ENCODE results near the gene WDFY4.

The WDFY4 gene

DNA sequence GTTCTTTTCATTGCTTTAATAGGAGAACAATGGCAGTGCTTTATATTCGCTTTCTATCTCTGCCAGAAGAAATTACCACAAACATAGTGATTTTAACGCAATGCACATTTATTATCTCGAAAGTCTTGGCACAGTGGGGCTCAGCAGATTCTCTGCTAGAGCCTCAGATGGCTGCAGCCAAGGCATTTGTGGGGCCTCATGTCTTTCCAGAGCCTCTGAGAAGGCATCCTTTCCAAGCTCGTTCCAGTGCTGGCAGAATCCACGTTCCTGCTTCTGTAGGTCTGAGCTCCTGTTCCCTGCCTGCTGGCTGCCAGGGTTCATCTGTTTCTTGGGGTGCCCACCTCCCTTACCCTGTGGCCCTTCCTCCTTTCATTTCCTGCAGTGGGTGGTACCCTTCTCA, 194.8 kb downstream of the WDFY4 start:
- DNase-seq (ENCODE audit: low read depth, low spot score) = no peak

GRCh38 chr10:48880016-48880705, 195.5 kb downstream of the WDFY4 start:
- DNase-seq (ENCODE audit: low read depth, low spot score) = no peak

- no peak for DNase-seq (ENCODE audit: low read depth, low spot score)
Observed at GRCh38 chr10:48881937-48882336, 197.3 kb downstream of the WDFY4 start.

GRCh38 chr10:48882881-48883280, 198.2 kb downstream of the WDFY4 start:
- DNase-seq (ENCODE audit: low read depth, low spot score) = no peak

DNA sequence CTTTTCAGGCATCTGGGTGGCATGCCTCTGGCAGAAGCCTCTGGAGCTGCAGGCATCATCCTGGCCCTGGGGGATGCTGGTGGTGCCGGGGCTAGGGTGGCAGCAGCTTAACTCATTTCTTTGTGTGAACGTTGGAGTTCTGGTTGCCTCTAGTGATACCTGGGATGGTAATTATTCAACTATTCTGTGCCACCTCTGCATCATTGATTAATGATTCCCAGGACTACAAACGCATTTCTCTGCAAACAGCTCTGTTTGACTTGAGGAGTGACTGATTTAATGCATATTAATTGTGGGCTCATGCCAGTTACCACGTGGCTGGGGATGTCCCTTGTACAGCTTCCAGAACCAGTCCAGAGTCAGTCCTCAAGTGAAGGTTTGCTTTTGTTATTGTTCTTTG, 199.0 kb downstream of the WDFY4 start:
- DNase-seq (ENCODE audit: low read depth, low spot score) = no peak

- no peak for DNase-seq (ENCODE audit: low read depth, low spot score)
Observed at GRCh38 chr10:48884179-48885045, 199.7 kb downstream of the WDFY4 start.

- no peak for DNase-seq (ENCODE audit: low read depth, low spot score)
Observed at GRCh38 chr10:48885376-48885775, 200.7 kb downstream of the WDFY4 start.

DNA sequence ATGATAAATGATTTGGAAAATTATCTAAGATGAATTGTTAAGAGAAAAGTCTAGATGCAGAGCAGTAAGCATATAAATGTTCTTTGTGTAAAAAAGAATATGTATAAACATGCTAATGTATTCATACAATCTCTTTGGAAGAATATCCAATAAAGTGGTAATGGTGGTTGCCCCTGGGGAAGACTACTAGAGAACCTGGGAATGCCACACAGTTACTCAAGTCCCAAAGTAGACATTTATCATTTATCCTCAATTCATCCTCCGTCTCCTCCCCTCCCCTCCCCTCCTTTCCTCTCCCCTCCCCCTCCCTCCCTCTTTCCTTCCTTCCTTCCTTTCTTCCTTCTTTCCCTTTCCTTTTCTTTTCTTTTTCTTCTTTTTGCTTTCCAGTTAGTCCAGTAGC, 203.3 kb downstream of the WDFY4 start:
- no peak for DNase-seq (ENCODE audit: low read depth, low spot score)

DNA sequence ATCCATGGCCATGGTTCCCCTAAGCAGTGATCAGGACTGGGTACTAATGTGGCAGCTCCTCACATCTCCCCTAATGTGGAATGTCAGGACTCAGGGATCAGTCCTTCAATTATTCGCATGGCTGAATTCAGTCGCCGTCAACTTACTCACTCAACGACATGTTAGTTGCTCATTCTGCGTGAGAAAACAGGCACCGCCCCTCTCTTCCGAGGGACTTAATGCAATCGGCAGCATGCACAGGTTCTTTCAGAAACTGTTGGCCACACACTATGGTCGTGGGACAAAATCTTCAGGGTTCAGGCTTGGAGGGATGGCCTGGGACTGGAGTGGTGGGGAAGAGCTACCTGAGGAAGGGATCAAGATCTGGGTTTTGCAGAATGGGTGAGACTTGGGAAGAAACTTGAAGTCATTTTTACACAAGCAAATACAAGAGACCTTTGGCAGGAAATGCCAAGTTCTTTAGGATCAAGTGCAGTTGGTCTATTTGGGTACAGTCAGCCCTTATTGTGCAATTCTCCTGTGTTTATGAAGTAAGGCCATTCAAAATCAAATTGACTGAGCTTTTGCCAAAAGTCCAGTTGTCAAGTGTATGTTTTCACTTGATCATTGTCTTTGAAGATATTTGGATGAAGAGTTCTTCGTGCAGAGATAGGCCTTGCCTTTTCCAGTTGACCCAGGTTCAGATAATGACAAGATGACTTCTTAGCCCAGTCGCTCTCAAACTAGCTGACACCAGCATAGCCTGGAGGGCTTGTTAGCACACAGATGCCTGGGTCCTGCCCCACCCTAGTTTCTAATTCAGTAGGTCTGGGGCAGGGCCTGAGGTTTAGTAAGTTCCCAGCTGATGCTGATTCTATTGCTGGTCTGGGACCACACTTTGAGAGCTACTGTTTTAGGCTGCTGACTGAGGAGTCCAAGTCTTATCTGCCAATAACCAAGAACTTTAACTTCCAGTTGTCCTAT, 206.5 kb downstream of the WDFY4 start:
- DNase-seq (ENCODE audit: low read depth, low spot score) = no peak

DNA sequence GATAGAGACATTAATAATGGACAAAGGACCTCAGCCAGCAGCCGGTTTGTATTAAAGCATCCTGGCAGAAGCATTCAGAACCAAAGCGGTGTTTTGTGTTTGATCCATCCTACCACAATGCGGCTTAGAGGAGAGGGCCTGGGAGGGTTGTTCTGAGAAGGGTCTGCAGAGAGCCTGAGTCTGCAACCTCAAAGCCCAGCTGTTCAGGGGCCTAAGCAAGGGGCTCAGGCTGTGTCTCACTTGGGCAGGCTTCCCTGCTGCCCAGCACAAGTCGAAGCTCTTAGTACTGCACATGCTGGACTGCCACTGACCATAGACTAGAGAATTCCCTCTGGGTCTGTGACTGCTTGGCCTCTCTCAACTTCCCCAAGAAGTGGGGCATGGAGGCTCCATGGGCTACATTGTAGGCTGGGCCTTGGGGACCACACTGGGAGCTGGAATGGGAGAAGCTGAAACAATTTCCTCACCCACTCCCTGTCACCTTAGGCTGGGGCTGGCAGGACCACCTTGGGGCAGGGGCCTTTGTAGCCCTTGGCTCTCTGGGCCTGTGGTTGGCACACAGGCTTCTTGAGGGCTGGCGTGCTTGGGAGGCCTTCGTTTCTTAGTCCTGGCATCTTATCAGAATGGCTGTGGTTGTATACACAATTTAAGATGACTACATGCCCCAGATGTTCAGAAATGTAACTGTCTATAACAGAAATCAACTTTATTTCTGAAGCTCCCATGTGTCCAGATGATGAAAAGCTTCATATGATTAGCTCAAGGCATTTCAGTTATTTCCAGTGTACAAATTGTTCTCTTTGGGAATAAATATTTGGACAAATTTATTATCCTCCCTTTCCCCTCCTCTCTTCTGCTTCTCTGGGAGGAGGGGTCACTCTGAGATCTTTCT, 210.5 kb downstream of the WDFY4 start:
- DNase-seq (ENCODE audit: low read depth, low spot score) = no peak

DNA sequence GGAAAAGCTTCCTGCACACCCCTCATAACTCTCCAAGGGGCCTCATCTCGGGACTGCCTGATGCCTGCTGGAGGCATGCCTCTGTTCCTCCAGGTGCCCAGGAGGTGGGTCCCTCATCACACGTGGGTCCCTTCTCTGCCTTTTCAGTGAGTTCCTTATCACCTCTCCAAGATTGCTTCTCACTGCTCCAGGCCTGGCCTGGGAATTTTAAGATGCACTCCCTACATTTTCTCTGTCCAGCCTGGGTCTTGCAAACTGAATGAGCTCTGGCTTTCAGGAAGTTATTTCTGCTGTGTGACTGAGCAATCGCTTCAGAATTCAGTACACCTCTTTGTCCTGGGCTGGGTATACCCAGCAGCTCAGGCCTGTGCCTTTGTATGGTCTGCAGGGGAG, 211.1 kb downstream of the WDFY4 start:
- no peak for DNase-seq (ENCODE audit: low read depth, low spot score)

DNA sequence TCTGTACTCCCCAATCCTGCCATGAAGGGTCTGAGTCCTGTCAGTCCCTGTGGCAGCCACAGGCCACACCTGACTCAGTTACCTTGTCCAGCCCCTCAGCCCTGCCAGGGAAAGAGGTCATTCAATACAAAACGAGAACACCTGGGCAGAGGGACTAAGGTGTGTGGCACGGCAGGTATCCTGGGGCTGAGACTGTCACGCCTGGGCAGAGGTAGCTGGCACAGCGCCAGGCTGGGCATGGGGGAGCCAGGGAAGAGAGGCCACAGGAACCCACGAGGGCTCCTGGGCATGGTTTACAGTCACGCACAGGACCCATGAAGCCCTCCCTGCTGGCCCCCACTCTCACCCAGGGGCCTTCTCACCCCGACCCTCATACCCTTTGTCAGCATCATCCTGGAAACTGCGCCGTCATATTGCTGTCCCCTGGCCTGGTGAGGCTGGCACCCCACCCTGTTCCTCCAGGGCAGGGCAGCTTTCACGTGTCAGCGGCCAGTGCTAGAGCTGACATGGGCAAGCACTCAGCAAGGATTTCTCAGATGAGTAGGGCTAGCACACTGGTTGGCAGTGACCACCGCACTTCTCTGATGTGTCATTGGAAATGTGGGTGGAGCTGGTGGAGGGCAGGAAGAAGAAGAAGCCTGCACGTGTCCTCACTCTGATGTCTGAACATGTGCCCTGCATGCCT, 212.2 kb downstream of the WDFY4 start:
- DNase-seq (ENCODE audit: low read depth, low spot score) = no peak

GRCh38 chr10:48897441-48897790, 212.7 kb downstream of the WDFY4 start:
- DNase-seq (ENCODE audit: low read depth, low spot score) = no peak

- DNase-seq (ENCODE audit: low read depth, low spot score) = no peak
Observed at GRCh38 chr10:48898426-48898825, 213.8 kb downstream of the WDFY4 start.

DNA sequence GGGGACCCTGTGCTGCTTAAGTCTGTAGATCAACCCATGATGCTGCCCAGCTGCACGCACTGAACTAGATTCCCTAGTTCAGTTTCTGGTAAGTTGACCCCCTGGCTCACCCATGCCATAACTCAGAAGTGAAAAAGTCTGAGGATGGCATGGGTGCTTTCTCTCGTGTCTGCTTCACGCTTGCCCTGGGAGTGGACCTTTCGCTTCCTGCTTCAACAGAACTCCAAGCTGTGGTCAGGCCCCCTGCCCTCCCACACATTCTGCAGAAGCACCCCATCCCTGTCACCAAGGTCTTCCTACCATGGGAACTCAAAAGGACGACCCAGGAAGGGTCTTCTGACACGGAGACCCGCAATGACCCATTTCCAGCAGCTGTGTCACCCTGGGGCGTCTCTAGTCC, 215.1 kb downstream of the WDFY4 start:
- DNase-seq (ENCODE audit: low read depth, low spot score) = no peak

- DNase-seq (ENCODE audit: low read depth, low spot score) = no peak
Observed at GRCh38 chr10:48900371-48900801, 215.7 kb downstream of the WDFY4 start.

GRCh38 chr10:48901319-48901718, 216.6 kb downstream of the WDFY4 start:
- DNase-seq (ENCODE audit: low read depth, low spot score) = no peak

DNA sequence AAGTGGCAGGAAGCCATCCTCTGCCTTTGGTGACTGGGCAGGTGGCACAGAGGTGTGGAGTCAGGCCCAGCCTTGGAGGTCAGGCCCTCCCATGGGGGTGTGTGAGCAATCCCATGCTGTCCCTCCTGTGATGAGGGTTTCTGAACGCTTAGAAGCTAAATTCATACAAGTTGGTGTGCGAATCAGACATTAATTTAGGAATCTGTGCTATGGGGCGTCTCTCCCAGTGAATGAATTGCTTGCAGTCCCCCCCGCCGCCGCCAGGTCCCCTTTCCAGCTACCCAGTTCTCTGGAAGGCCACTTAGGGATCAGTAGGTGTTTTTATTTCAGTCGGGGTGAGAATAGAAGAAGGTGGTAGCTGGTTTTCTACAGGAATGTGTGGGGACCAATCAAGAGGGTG, 217.4 kb downstream of the WDFY4 start:
- DNase-seq (ENCODE audit: low read depth, low spot score) = no peak

- no peak for DNase-seq (ENCODE audit: low read depth, low spot score)
Observed at GRCh38 chr10:48903151-48903550, 218.5 kb downstream of the WDFY4 start.

DNA sequence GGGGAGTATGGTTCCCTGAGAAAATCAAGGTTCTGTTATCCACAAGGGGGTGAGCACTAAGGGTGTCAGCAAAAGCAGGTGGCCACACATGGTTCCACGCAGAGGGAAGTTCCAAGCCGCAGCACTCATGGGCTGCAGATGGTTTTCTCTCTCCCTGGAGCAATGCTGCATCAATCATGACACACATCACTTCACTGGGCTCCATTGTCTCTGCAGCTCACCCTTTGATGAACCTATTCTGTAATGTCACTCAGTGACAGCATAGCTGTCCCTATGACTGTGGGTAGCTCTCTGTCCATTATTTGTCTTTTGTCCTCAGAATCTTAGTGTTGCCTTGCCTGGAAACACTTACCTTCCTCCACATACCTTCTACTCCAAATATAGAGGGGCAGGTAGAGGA, 220.2 kb downstream of the WDFY4 start:
- DNase-seq (ENCODE audit: low read depth, low spot score) = no peak
